ENCODE results near the gene ILF3.

ILF3 gene

GRCh38 chr19:10691883-10692282 is 37.7 kb downstream of the ILF3 start:
- H3K79me2 ChIP-seq (ENCODE audit: insufficient read depth, low read length) = no peaks in the 10 kb centered on the region
- TF ChIP-seq CTCF (IDR thresholded peaks at IDR 0.05; ENCODE audit: insufficient read depth, low read length, poor library complexity, severe bottlenecking) = no peak
- no peak for TF ChIP-seq EZH2phosphoT487 (conservative IDR thresholded peaks at IDR 0.05; ENCODE audit: low read length)
- no peak overlapping the region for H3K4me3 ChIP-seq (ENCODE audit: insufficient read depth, low read length, poor library complexity, severe bottlenecking)
- H3K9ac ChIP-seq (ENCODE audit: low read length) = no peak overlapping the region
- H4K20me1 ChIP-seq (ENCODE audit: low read depth, low read length) = no peaks in the 10 kb centered on the region
- peaks cover 27% of the 10 kb centered on the region for H3F3A ChIP-seq (ENCODE audit: insufficient read depth)
- no peaks in the 10 kb centered on the region for H3K9me2 ChIP-seq (replicated peaks; ENCODE audit: insufficient read depth, low read length)
- H3K4me2 ChIP-seq (ENCODE audit: low read depth, low read length, poor library complexity, severe bottlenecking) = no peak overlapping the region
- H2AFZ ChIP-seq (ENCODE audit: low read depth, low read length, severe bottlenecking) = no peak overlapping the region
- H3K27ac ChIP-seq (ENCODE audit: low read depth, low read length) = no peak overlapping the region
- no peaks in the 10 kb centered on the region for H3K9me3 ChIP-seq (ENCODE audit: insufficient read depth, low read length)
- no peaks in the 10 kb centered on the region for H3K27me3 ChIP-seq (ENCODE audit: low read length)
- no peaks in the 10 kb centered on the region for H3K36me3 ChIP-seq (ENCODE audit: low read length)

- Histone ChIP-seq H3K9me3 (ENCODE audit: insufficient read depth, low read length) (no peaks in the 10 kb centered on the region), H3K9ac (ENCODE audit: low read length) (no peak overlapping the region), H3K36me3 (ENCODE audit: low read length) (no peaks in the 10 kb centered on the region), H3F3A (ENCODE audit: insufficient read depth) (peaks cover 27% of the 10 kb centered on the region), H3K79me2 (ENCODE audit: insufficient read depth, low read length) (no peaks in the 10 kb centered on the region), H3K9me2 (replicated peaks; ENCODE audit: insufficient read depth, low read length) (no peaks in the 10 kb centered on the region), H3K4me3 (ENCODE audit: insufficient read depth, low read length, poor library complexity, severe bottlenecking) (no peak overlapping the region), H3K27me3 (ENCODE audit: low read length) (no peaks in the 10 kb centered on the region), H4K20me1 (ENCODE audit: low read depth, low read length) (no peaks in the 10 kb centered on the region), H3K4me2 (ENCODE audit: low read depth, low read length, poor library complexity, severe bottlenecking) (no peak overlapping the region), H2AFZ (ENCODE audit: low read depth, low read length, severe bottlenecking) (no peak overlapping the region), H3K27ac (ENCODE audit: low read depth, low read length) (no peak overlapping the region)
- TF ChIP-seq CTCF (IDR thresholded peaks at IDR 0.05; ENCODE audit: insufficient read depth, low read length, poor library complexity, severe bottlenecking) (no peak), EZH2phosphoT487 (conservative IDR thresholded peaks at IDR 0.05; ENCODE audit: low read length) (no peak)
Observed at GRCh38 chr19:10692673-10693264, 38.6 kb downstream of the ILF3 start.

- TF ChIP-seq CTCF (IDR thresholded peaks at IDR 0.05; ENCODE audit: insufficient read depth, low read length, poor library complexity, severe bottlenecking) (no peak), EZH2phosphoT487 (conservative IDR thresholded peaks at IDR 0.05; ENCODE audit: low read length) (no peak)
- Histone ChIP-seq H3K9ac (ENCODE audit: low read length) (no peak overlapping the region), H3K4me2 (ENCODE audit: low read depth, low read length, poor library complexity, severe bottlenecking) (no peak overlapping the region), H3K9me2 (replicated peaks; ENCODE audit: insufficient read depth, low read length) (no peaks in the 10 kb centered on the region), H4K20me1 (ENCODE audit: low read depth, low read length) (no peaks in the 10 kb centered on the region), H3K9me3 (ENCODE audit: insufficient read depth, low read length) (no peaks in the 10 kb centered on the region), H3K79me2 (ENCODE audit: insufficient read depth, low read length) (no peaks in the 10 kb centered on the region), H3K27ac (ENCODE audit: low read depth, low read length) (no peak overlapping the region), H3K27me3 (ENCODE audit: low read length) (no peaks in the 10 kb centered on the region), H2AFZ (ENCODE audit: low read depth, low read length, severe bottlenecking) (no peak overlapping the region), H3K4me3 (ENCODE audit: insufficient read depth, low read length, poor library complexity, severe bottlenecking) (no peak overlapping the region), H3F3A (ENCODE audit: insufficient read depth) (peaks cover 24% of the 10 kb centered on the region), H3K36me3 (ENCODE audit: low read length) (no peaks in the 10 kb centered on the region)
Observed at GRCh38 chr19:10694706-10695307, 40.7 kb downstream of the ILF3 start.
